Endodermal cell (in vitro differentiated cells): ENCODE results near the gene ZFYVE28. TPM values are rescaled to one million over a fixed set of nuclear protein-coding genes. Genes with fewer than 3 reads are reported as not detected.
"Not testable (repeated sequence)": the region's sequence is repeated elsewhere in the genome, so short reads cannot be mapped to it uniquely, and the experiment has no call there.

Experiments
- DNase-seq: peaks from one replicate; pipeline ENCODE4 v3.0.0-alpha.2; 2017
- H3K27ac ChIP-seq: 2 replicates; pipeline ENCODE4 v1.5.1; 2013; ENCODE audit warnings: mild to moderate bottlenecking, low read depth, low read length, moderate library complexity
- H3K27me3 ChIP-seq: 2 replicates; pipeline ENCODE4 v1.6.1; 2013; ENCODE audit warnings: mild to moderate bottlenecking, low read length, moderate library complexity; ENCODE audit not compliant: insufficient read depth, control insufficient read depth, poor library complexity, severe bottlenecking
- H3K36me3 ChIP-seq: 2 replicates; pipeline ENCODE4 v1.7.0; 2013; ENCODE audit warnings: mild to moderate bottlenecking, low read length, moderate library complexity; ENCODE audit not compliant: control insufficient read depth, insufficient read depth
- H3K4me1 ChIP-seq: one replicate; pipeline ENCODE4 v1.7.0; 2013; ENCODE audit warnings: low read length; ENCODE audit not compliant: control insufficient read depth, insufficient read depth
- H3K4me3 ChIP-seq: 2 replicates; pipeline ENCODE4 v1.5.1; 2013; ENCODE audit warnings: mild to moderate bottlenecking, low read length, moderate library complexity
- H3K9ac ChIP-seq: 2 replicates; pipeline ENCODE4 v1.6.1; 2013; ENCODE audit warnings: mild to moderate bottlenecking, low read length, moderate library complexity; ENCODE audit not compliant: poor library complexity, severe bottlenecking; ENCODE audit errors: extremely low read depth
- H3K9me3 ChIP-seq: 2 replicates; pipeline ENCODE4 v1.6.1; 2013; ENCODE audit warnings: mild to moderate bottlenecking, low read length, moderate library complexity; ENCODE audit not compliant: control insufficient read depth
- H3K27ac Mint-ChIP-seq: 2 replicates; pipeline ENCODE4 v1.8.0; 2020; ENCODE audit warnings: mixed read lengths
- H3K27me3 Mint-ChIP-seq: 2 replicates; pipeline ENCODE4 v1.8.0; 2021; ENCODE audit warnings: mild to moderate bottlenecking, mixed read lengths; ENCODE audit not compliant: insufficient read depth
- H3K36me3 Mint-ChIP-seq: 2 replicates; pipeline ENCODE4 v1.8.0; 2020; ENCODE audit warnings: low read depth, mixed read lengths
- H3K4me1 Mint-ChIP-seq: 2 replicates; pipeline ENCODE4 v1.8.0; 2020; ENCODE audit warnings: mixed read lengths
- H3K4me3 Mint-ChIP-seq: 2 replicates; pipeline ENCODE4 v1.8.0; 2020; ENCODE audit warnings: mild to moderate bottlenecking, moderate library complexity, mixed read lengths
- H3K9me3 Mint-ChIP-seq: 2 replicates; pipeline ENCODE4 v1.8.0; 2020; ENCODE audit warnings: mild to moderate bottlenecking, mixed read lengths
- WGBS, 2 experiments: methylation state at CpG; one replicate each; pipeline versions ENCODE4 v1.1.5 to v1.1.7; 2013; ENCODE audit warnings: missing lambda C conversion rate in 2 of 2, mixed read lengths in 1 of 2; ENCODE audit not compliant: insufficient coverage in 1 of 2, insufficient read length in 1 of 2; 5-methylcytosine and 5-hydroxymethylcytosine counted together
- total RNA-seq, 2 donors: library from RNA; stranded (reverse); fragmentation: NEBNext Ultra II Directional in 1 of 2; extraction: Animal tissue kit (Norgen Biotek cat#: 25700) in 1 of 2; gene quantifications; 2 replicates in 1 of 2; 3 replicates in 1 of 2; pipeline ENCODE4 v1.2.1, GENCODE V29; 2021
- TF ChIP-seq, protein P1 (sequence below): fragments of 200-600 bp; sonication (generic); conservative IDR thresholded peaks from 2 replicates; pipeline ENCODE4 v1.5.0; 2021; ENCODE audit warnings: antibody characterized with exemption, mild to moderate bottlenecking

Gene ZFYVE28
- total RNA-seq, 2 donors from 2014 or later: 0.73 to 1.6 TPM

DNA sequence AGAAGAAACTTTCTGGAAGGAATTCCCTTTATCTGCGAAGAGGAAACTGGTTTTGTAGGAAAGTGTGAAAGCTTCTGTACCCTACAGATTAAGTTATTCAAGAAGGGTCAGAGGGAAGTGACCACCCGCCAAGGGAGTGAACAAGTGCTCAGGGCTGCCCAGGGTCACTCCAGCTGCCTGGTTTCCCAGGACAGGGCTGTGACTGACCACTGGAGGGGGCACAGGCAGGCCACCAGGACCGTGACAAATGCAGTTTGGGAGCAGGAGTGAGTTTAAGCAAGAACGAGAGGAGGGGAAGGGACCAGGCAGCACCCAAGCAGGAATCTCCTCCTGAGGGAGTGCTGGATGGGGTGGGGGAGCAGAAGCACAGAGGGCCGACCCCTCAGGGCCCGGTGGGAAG, 34.2 kb downstream of the ZFYVE28 start:
- TF ChIP-seq, protein P1, sequence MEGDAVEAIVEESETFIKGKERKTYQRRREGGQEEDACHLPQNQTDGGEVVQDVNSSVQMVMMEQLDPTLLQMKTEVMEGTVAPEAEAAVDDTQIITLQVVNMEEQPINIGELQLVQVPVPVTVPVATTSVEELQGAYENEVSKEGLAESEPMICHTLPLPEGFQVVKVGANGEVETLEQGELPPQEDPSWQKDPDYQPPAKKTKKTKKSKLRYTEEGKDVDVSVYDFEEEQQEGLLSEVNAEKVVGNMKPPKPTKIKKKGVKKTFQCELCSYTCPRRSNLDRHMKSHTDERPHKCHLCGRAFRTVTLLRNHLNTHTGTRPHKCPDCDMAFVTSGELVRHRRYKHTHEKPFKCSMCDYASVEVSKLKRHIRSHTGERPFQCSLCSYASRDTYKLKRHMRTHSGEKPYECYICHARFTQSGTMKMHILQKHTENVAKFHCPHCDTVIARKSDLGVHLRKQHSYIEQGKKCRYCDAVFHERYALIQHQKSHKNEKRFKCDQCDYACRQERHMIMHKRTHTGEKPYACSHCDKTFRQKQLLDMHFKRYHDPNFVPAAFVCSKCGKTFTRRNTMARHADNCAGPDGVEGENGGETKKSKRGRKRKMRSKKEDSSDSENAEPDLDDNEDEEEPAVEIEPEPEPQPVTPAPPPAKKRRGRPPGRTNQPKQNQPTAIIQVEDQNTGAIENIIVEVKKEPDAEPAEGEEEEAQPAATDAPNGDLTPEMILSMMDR: peak; percentile 57
- H3K4me1 Mint-ChIP-seq: peaks cover 17% of the 10 kb centered on the region
- Histone ChIP-seq H3K4me3 (no peak overlapping the region), H3K9me3 (no peaks in the 10 kb centered on the region), H3K36me3 (no peaks in the 10 kb centered on the region), H3K27me3 (no peaks in the 10 kb centered on the region), H3K9ac (no peak overlapping the region), H3K4me1 (no peaks in the 10 kb centered on the region), H3K27ac (no peak overlapping the region)
- no peak for DNase-seq
- peaks cover 12% of the 10 kb centered on the region for H3K9me3 Mint-ChIP-seq
- H3K27ac Mint-ChIP-seq: no peak overlapping the region
- no peaks in the 10 kb centered on the region for H3K27me3 Mint-ChIP-seq
- H3K4me3 Mint-ChIP-seq: no peak overlapping the region
- H3K36me3 Mint-ChIP-seq: no peaks in the 10 kb centered on the region
- WGBS, 2 experiments: 79 to 86% methylated on average over 4 to 6 of the region's 6 CpGs

GRCh38 chr4:2383760-2384159, 34.7 kb downstream of the ZFYVE28 start:
- Histone ChIP-seq H3K36me3 (no peaks in the 10 kb centered on the region), H3K27ac (no peak overlapping the region), H3K9ac (no peak overlapping the region), H3K27me3 (no peaks in the 10 kb centered on the region), H3K4me3 (no peak overlapping the region), H3K4me1 (no peaks in the 10 kb centered on the region), H3K9me3 (no peaks in the 10 kb centered on the region)
- Mint-ChIP-seq H3K4me1 (peaks cover 14% of the 10 kb centered on the region), H3K9me3 (peaks cover 12% of the 10 kb centered on the region), H3K36me3 (no peaks in the 10 kb centered on the region), H3K27ac (no peak overlapping the region), H3K27me3 (no peaks in the 10 kb centered on the region), H3K4me3 (no peak overlapping the region)
- 88 to 89% methylated on average over 4 to 5 of the region's 5 CpGs for WGBS, 2 experiments
- DNase-seq: no peak
- TF ChIP-seq, protein P1: no peak

GRCh38 chr4:2383220-2383631, 35.2 kb downstream of the ZFYVE28 start:
- not testable (repeated sequence) for H3K4me1 ChIP-seq, H3K4me3 ChIP-seq, H3K27ac Mint-ChIP-seq, H3K36me3 ChIP-seq, H3K27me3 Mint-ChIP-seq, H3K27me3 ChIP-seq, H3K4me1 Mint-ChIP-seq, H3K36me3 Mint-ChIP-seq, H3K4me3 Mint-ChIP-seq, H3K9ac ChIP-seq, DNase-seq, H3K27ac ChIP-seq, H3K9me3 ChIP-seq
- peaks cover 12% of the 10 kb centered on the region for H3K9me3 Mint-ChIP-seq
- 92 to 96% methylated on average over 8 of the region's 8 CpGs for WGBS, 2 experiments

DNA sequence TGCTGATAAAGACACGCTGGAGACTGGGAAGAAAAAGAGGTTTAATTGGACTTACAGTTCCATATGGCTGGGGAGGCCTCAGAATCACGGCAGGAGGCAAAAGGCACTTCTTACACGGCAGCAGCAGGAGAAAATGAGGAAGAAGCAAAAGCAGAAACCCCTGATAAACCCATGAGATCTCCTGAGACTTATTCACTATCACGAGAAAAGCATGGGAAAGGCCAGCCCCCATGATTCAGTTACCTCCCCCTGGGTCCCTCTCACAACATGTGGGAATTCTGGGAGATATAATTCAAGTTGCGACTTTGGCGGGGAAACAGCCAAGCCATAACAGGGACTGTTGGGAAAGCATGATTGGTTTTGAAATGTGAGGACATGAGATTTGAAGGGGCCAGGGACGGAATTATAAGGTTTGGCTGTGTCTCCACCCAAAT, 35.7 kb downstream of the ZFYVE28 start:
- H3K9me3 Mint-ChIP-seq: peaks cover 12% of the 10 kb centered on the region
- H3K4me3 ChIP-seq, H3K27me3 Mint-ChIP-seq, H3K36me3 Mint-ChIP-seq, H3K9ac ChIP-seq, H3K27me3 ChIP-seq, H3K27ac ChIP-seq, H3K36me3 ChIP-seq, H3K4me1 ChIP-seq, DNase-seq, H3K4me1 Mint-ChIP-seq, H3K4me3 Mint-ChIP-seq, H3K9me3 ChIP-seq, H3K27ac Mint-ChIP-seq: not testable (repeated sequence)
- 84 to 93% methylated on average over 3 to 7 of the region's 7 CpGs for WGBS, 2 experiments

- not testable (repeated sequence) for H3K36me3 ChIP-seq, H3K27ac Mint-ChIP-seq, DNase-seq, H3K27ac ChIP-seq, H3K27me3 ChIP-seq, H3K4me1 ChIP-seq, H3K4me1 Mint-ChIP-seq, H3K36me3 Mint-ChIP-seq, H3K9ac ChIP-seq, H3K4me3 Mint-ChIP-seq, H3K4me3 ChIP-seq, H3K27me3 Mint-ChIP-seq, H3K9me3 ChIP-seq
- peaks cover 15% of the 10 kb centered on the region for H3K9me3 Mint-ChIP-seq
- 91 to 92% methylated on average over 4 to 6 of the region's 6 CpGs for WGBS, 2 experiments
Observed at GRCh38 chr4:2380589-2380988, 37.9 kb downstream of the ZFYVE28 start.
